Keratinocyte (primary cell): ENCODE data around the gene XG.

ENCODE experiments used
- CTCF ChIP-seq, 3 experiments: IDR thresholded peaks in 1 of 3; conservative IDR thresholded peaks in 1 of 3; optimal IDR thresholded peaks in 1 of 3; 2 replicates in 2 of 3; 3 replicates in 1 of 3; pipeline versions ENCODE3 to v1.5.1; 2011; ENCODE audit warnings: low read length in 3 of 3, mild to moderate bottlenecking in 3 of 3, moderate library complexity in 2 of 3, control low read depth in 1 of 3, inconsistent platforms in 1 of 3; ENCODE audit not compliant: insufficient read depth in 2 of 3; ENCODE audit errors: extremely low read depth in 1 of 3
- EZH2 ChIP-seq: IDR thresholded peaks from one replicate; pipeline ENCODE4 v1.6.1; 2012; ENCODE audit warnings: inconsistent platforms, mild to moderate bottlenecking, low read length, moderate library complexity

DNA sequence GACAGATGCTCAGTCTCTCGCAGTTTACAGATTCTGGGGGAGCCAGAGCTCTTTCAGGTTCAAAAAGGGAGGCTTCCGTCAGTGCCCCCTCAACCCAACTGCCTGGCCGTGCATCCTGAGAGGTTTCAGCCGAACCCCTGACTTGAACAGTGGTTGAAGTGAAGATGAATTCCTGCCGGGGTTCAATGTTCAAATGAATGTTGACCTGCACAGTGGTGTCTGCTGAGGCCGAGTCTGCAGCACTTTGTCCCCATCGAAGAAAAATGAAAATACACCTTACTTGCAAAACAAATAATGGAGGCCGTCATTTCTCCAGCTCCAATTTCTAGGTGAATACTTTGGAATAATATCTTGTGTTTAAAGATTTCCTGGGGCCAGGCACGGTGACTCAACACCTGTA, 110.6 kb downstream of the XG start:
- TF ChIP-seq CTCF (optimal IDR thresholded peaks at IDR 0.05 in 1 of 3, IDR thresholded peaks at IDR 0.05 in 1 of 3, conservative IDR thresholded peaks at IDR 0.05 in 1 of 3; ENCODE audit: extremely low read depth in 1 of 3, insufficient read depth in 2 of 3, low read length in 3 of 3) (no peak), EZH2 (no peak)
